Astrocyte of the cerebellum (primary cell): Measurements from ENCODE around the gene KCNAB1.

Experiments used
- DNase-seq: peaks from one replicate; pipeline ENCODE4 v3.0.0-alpha.2; 2011; ENCODE audit warnings: low read depth
- H3K4me3 ChIP-seq: 2 replicates; pipeline ENCODE4 v1.5.1; 2011; ENCODE audit warnings: mild to moderate bottlenecking, low read depth, low read length, moderate library complexity
- in situ Hi-C: cut with HindIII; loops from 2 replicates; pipeline ENCODE4 v1.10.0; 2017; ENCODE audit warnings: low sequenced_read_pairs
- TF ChIP-seq, protein P1 (sequence below): IDR thresholded peaks from 2 replicates; pipeline ENCODE4 v1.5.1; 2012; ENCODE audit warnings: low read length, low read depth, moderate library complexity, mild to moderate bottlenecking; ENCODE audit errors: missing control alignments

Gene KCNAB1

DNA sequence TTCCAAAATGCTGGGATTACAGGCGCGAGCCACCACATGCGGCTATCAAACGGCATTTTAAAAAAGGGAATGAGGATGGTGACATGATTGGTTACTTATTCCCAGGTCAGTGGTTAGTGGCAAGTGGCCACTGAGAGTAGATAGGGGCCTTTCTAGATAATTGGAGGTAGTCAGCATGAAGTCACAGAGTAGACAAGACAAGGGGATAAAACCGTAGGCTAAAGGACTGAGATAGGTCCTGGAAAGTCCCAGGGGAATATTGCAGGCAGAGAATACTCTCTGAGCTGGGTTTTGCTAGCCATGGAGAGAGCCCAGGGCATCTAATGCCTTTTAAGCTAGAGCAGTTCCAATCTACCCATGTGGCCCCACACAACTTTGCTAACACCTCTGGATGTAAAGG is 52.2 kb downstream of the KCNAB1 start:
- TF ChIP-seq, protein P1, sequence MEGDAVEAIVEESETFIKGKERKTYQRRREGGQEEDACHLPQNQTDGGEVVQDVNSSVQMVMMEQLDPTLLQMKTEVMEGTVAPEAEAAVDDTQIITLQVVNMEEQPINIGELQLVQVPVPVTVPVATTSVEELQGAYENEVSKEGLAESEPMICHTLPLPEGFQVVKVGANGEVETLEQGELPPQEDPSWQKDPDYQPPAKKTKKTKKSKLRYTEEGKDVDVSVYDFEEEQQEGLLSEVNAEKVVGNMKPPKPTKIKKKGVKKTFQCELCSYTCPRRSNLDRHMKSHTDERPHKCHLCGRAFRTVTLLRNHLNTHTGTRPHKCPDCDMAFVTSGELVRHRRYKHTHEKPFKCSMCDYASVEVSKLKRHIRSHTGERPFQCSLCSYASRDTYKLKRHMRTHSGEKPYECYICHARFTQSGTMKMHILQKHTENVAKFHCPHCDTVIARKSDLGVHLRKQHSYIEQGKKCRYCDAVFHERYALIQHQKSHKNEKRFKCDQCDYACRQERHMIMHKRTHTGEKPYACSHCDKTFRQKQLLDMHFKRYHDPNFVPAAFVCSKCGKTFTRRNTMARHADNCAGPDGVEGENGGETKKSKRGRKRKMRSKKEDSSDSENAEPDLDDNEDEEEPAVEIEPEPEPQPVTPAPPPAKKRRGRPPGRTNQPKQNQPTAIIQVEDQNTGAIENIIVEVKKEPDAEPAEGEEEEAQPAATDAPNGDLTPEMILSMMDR, result no peak
- H3K4me3 ChIP-seq, result no peak overlapping the region
- in situ Hi-C loops, result no loop called here
- DNase-seq, result no peak

DNA sequence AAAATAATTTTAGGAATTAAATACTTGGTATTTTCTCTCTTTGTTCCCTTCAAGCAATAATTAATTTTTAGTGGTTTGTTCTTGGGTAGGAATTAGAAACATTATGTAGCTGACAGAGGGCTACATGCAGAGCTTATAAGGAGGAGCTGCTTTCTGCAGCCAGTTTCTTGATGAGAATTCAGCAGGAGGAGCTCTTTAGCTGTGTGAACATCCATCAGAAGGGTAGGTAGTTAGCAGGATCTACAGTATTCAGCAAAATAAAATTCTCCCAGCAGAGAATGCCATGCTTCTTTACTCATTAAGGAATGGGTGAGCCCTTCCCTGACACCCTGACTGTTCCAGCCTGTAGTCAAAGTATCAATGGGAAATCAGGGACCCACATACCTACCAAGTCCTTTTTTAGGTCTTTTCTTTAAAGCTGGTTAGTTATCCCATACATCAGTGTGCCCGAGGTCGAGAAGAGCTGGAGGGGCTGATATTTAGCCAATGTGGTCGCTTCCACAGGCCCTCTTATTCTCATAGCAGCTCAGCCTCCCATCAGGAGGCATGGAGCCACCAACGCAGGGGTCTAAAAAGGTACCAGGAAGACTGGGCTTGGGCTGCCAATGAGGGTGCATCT is 54.0 kb downstream of the KCNAB1 start:
- no peak for DNase-seq
- in situ Hi-C loops, result no loop called here
- TF ChIP-seq, protein P1, result peak; percentile 40
- no peak overlapping the region for H3K4me3 ChIP-seq

DNA sequence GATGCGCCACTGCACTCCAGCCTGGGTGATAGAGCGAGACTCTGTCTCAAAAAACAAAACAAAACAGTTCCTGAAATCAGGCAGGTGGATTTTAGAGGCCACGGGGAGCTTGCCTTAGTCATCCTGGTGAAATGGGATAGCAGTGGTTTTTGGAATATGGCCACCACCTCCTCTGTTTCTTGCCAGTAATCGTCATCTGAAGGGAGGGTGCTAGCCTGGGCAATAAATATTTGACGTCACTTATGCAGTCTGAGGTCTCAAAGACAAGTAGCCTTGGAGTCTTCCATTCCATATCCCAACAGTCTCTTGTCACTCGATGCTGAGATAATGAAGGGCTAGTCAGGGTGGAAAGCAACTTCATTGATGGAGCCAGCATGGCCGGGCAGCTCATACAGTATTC is 55.2 kb downstream of the KCNAB1 start:
- in situ Hi-C loops, result loop anchor here (25.0 kb wide), 1 partner anchor 337 kb away; no protein-coding TSS in a partner anchor
- no peak for DNase-seq
- no peak overlapping the region for H3K4me3 ChIP-seq
- TF ChIP-seq, protein P1, result no peak

DNA sequence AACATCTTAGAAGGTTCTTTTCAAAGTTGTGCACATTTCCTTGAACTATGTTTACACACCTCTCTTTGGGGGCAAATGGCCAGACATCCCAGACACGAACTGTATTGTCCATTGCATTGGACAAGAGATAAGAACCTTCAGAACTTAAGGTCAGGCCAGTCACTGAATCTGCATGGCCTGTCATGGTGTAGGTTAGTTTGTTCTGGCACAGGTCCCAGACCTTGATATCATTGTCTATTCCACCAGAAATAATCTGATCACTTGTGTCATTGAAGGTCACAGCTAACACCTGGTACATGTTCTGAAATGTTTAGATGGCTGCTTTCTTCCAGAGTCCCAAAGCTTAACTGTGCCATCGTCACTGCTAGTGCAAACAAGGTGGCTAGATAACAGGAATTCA is 55.7 kb downstream of the KCNAB1 start:
- TF ChIP-seq, protein P1, result no peak
- in situ Hi-C loops, result loop anchor here (25.0 kb wide), 1 partner anchor 336 kb away; no protein-coding TSS in a partner anchor
- no peak for DNase-seq
- H3K4me3 ChIP-seq, result no peak overlapping the region

DNA sequence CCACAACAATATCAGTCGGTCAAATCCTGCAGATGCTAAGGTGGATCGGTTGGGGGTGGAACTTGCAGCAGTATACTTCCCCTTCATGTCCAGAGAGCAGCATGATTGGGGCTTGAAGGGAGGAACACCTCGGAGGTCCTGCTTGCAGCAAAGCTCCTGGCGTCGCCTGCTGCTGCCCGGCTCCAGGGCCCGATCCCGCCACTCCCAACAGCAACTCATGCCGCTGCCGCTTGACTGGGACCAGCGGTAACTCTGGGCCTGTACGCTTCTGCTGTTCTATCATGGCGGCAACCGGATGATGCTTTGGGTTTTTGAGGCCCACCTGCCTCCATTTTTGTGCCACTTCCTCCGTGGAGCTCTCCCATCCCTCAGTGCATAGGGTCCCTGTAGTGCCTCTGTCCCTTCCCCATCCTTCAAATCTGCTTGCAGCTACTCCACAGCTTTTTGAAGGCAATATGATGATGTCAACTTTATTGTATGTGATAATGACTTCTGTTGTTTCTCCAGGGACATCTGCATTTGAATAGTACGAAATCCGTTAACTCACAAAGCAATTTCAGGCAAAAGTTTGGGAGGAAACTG is 56.3 kb downstream of the KCNAB1 start:
- H3K4me3 ChIP-seq, result no peak overlapping the region
- in situ Hi-C loops, result loop anchor here (25.0 kb wide), 1 partner anchor 336 kb away; no protein-coding TSS in a partner anchor
- TF ChIP-seq, protein P1, result no peak
- DNase-seq, result no peak

DNA sequence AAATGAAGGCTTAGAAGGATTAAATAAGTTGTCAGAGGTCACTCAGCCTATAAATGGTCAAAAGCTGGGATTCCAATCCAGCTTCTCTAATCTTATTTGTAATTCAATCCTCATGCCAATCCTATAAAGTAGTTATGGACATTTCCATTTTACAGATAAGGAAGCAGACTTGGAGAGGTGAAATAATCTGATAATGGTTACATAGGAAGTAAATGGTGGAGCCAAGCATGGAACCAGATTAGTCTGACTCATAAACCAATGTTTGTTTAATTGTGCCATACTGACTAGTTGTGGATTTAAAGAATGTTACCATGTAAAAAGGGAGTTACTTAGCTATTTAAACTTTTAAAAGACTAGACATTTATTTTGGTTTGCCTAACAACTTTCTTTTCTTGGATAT is 59.7 kb downstream of the KCNAB1 start:
- peak; percentile 19 for DNase-seq
- TF ChIP-seq, protein P1, result no peak
- no peak overlapping the region for H3K4me3 ChIP-seq
- in situ Hi-C loops, result loop anchor here (25.0 kb wide), 1 partner anchor 332 kb away; no protein-coding TSS in a partner anchor
